ENCODE measurements around the gene BCAS3.

DNA sequence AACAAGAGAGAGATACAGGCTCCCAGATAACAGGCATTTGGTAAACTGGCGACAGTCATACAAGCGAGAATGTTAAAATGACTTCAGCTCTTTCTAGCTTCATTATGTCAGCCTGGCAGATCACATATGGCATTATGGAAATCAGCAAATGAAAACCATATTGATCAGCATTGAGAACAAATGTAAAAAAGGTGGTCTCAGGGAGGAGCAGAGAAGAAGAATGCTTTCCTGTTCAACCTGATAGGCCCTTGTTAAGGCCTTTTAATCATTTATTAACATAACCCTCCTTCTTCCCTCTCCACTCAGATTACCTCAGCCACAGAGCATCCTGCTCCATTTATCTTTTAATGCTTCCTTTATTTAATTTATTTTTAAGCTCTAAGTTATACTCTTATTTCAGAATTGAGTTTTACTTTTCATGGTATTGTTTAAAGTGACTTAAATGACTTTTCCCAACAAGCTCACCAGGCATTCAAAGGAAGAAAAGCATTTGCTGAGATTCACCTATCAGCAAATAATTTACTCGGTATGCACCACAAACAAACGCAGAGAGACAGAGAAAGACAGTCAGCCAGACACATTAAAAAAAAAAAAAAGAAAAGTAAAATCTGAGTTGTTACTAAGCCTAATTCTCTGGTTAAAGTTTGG, 478.1 kb downstream of the BCAS3 start:
- TF ChIP-seq EGR1 (IDR thresholded peaks at IDR 0.05) (no peak), CREB1 (IDR thresholded peaks at IDR 0.05; ENCODE audit: low read depth) (no peak), TAF1 (IDR thresholded peaks at IDR 0.05; ENCODE audit: low read depth) (no peak)

Data from Ishikawa (cell line).